Loucy (cell line): ENCODE measurements around the gene CCT7.

Experiments
- H2AFZ ChIP-seq: fragments of 200-600 bp; sonication (generic); 2 replicates; pipeline ENCODE4 v1.6.0; 2016; ENCODE audit warnings: antibody characterized with exemption, mild to moderate bottlenecking, low read length, moderate library complexity
- H3F3A ChIP-seq: fragments of 200-600 bp; 2 replicates; pipeline ENCODE4 v1.6.0; 2016; ENCODE audit warnings: antibody characterized with exemption, low read depth, mild to moderate bottlenecking
- H3K27me3 ChIP-seq: fragments of 200-600 bp; sonication (generic); 2 replicates; pipeline ENCODE4 v1.6.1; 2014; ENCODE audit warnings: low read length, mild to moderate bottlenecking; ENCODE audit not compliant: insufficient read depth, poor library complexity, severe bottlenecking
- H3K36me3 ChIP-seq: fragments of 200-600 bp; sonication (generic); 2 replicates; pipeline ENCODE4 v1.6.1; 2016; ENCODE audit warnings: low read length; ENCODE audit not compliant: insufficient read depth
- H3K4me1 ChIP-seq: fragments of 200-600 bp; sonication (generic); 2 replicates; pipeline ENCODE4 v1.5.1; 2014; ENCODE audit warnings: low read length, mild to moderate bottlenecking; ENCODE audit not compliant: insufficient read depth, poor library complexity, severe bottlenecking
- H3K4me2 ChIP-seq: fragments of 200-600 bp; sonication (generic); 2 replicates; pipeline ENCODE4 v1.6.0; 2014; ENCODE audit warnings: antibody characterized with exemption, low read length, low read depth, mild to moderate bottlenecking; ENCODE audit not compliant: poor library complexity, severe bottlenecking
- H3K4me3 ChIP-seq: fragments of 200-600 bp; sonication (generic); 2 replicates; pipeline ENCODE4 v1.5.1; 2014; ENCODE audit warnings: low read length, mild to moderate bottlenecking, mixed read lengths; ENCODE audit not compliant: poor library complexity, severe bottlenecking
- H3K79me2 ChIP-seq: fragments of 200-600 bp; sonication (generic); 2 replicates; pipeline ENCODE4 v1.6.1; 2014; ENCODE audit warnings: low read length; ENCODE audit not compliant: insufficient read depth
- H3K9ac ChIP-seq: fragments of 200-600 bp; sonication (generic); 2 replicates; pipeline ENCODE4 v1.6.0; 2014; ENCODE audit warnings: mild to moderate bottlenecking, low read depth, low read length, moderate library complexity; ENCODE audit not compliant: poor library complexity, severe bottlenecking
- H3K9me2 ChIP-seq: fragments of 200-600 bp; sonication (generic); replicated peaks from 2 replicates; pipeline ENCODE4 v1.6.1; 2016; ENCODE audit warnings: low read depth, low read length, mixed read lengths
- H3K9me3 ChIP-seq: fragments of 200-600 bp; sonication (generic); 2 replicates; pipeline ENCODE4 v1.6.1; 2014; ENCODE audit warnings: mild to moderate bottlenecking, antibody characterized with exemption, low read length, low read depth; ENCODE audit not compliant: insufficient read depth
- H4K20me1 ChIP-seq: fragments of 200-600 bp; sonication (generic); 2 replicates; pipeline ENCODE4 v1.6.0; 2014; ENCODE audit warnings: antibody characterized with exemption, low read length, mild to moderate bottlenecking; ENCODE audit not compliant: insufficient read depth, poor library complexity, severe bottlenecking
- CTCF ChIP-seq: fragments of 200-600 bp; sonication (generic); conservative IDR thresholded peaks from 2 replicates; pipeline ENCODE4 v1.5.1; 2014; ENCODE audit warnings: mild to moderate bottlenecking, antibody characterized with exemption, low read length
- EZH2phosphoT487 ChIP-seq: fragments of 200-600 bp; IDR thresholded peaks from 2 replicates; pipeline ENCODE4 v1.6.1; 2018; ENCODE audit warnings: antibody characterized with exemption, mild to moderate bottlenecking, moderate library complexity, borderline replicate concordance

The CCT7 gene

GRCh38 chr2:73223821-73224220 is 10.3 kb upstream of the CCT7 start:
- no peak overlapping the region for H2AFZ ChIP-seq
- H3F3A ChIP-seq, result no peaks in the 10 kb centered on the region
- H3K9me2 ChIP-seq, result no peaks in the 10 kb centered on the region
- no peaks in the 10 kb centered on the region for H3K4me1 ChIP-seq
- H3K4me3 ChIP-seq, result no peak overlapping the region
- H3K9me3 ChIP-seq, result no peaks in the 10 kb centered on the region
- H3K4me2 ChIP-seq, result no peak overlapping the region
- H3K79me2 ChIP-seq, result no peaks in the 10 kb centered on the region
- H3K9ac ChIP-seq, result no peak overlapping the region
- H4K20me1 ChIP-seq, result no peaks in the 10 kb centered on the region
- peaks cover 26% of the 10 kb centered on the region; the same call in 1 of the 2 replicates for H3K36me3 ChIP-seq
- no peaks in the 10 kb centered on the region for H3K27me3 ChIP-seq
- TF ChIP-seq EZH2phosphoT487 (no peak), CTCF (no peak)

GRCh38 chr2:73225513-73226360 is 8.4 kb upstream of the CCT7 start:
- Histone ChIP-seq H3K27me3 (no peaks in the 10 kb centered on the region), H3K9ac (no peak overlapping the region), H2AFZ (no peak overlapping the region), H3F3A (no peaks in the 10 kb centered on the region), H3K36me3 (peaks cover 26% of the 10 kb centered on the region; the same call in 1 of the 2 replicates), H4K20me1 (no peaks in the 10 kb centered on the region), H3K4me3 (no peak overlapping the region), H3K79me2 (no peaks in the 10 kb centered on the region), H3K9me2 (no peaks in the 10 kb centered on the region), H3K4me1 (no peaks in the 10 kb centered on the region), H3K9me3 (no peaks in the 10 kb centered on the region), H3K4me2 (no peak overlapping the region)
- TF ChIP-seq CTCF, result no peak
- TF ChIP-seq EZH2phosphoT487, result no peak

- H3K27me3 ChIP-seq, result no peaks in the 10 kb centered on the region
- H3K9me3 ChIP-seq, result no peaks in the 10 kb centered on the region
- H3K9me2 ChIP-seq, result no peaks in the 10 kb centered on the region
- H3K9ac ChIP-seq, result no peak overlapping the region
- TF ChIP-seq EZH2phosphoT487 (no peak), CTCF (no peak)
- H4K20me1 ChIP-seq, result no peaks in the 10 kb centered on the region
- H3K79me2 ChIP-seq, result peaks cover 6% of the 10 kb centered on the region; the same call in 1 of the 2 replicates
- H2AFZ ChIP-seq, result no peak overlapping the region
- H3K4me3 ChIP-seq, result no peak overlapping the region
- peaks cover 17% of the 10 kb centered on the region; the same call in 1 of the 2 replicates for H3K36me3 ChIP-seq
- H3F3A ChIP-seq, result no peaks in the 10 kb centered on the region
- no peaks in the 10 kb centered on the region for H3K4me1 ChIP-seq
- H3K4me2 ChIP-seq, result no peak overlapping the region
Measured at GRCh38 chr2:73227086-73227485, 7.0 kb upstream of the CCT7 start.
